HTR-8/SVneo (cell line): ENCODE measurements around the gene SULT1A1.
"Not testable (repeated sequence)": the region's sequence is repeated elsewhere in the genome, so short reads cannot be mapped to it uniquely, and the experiment has no call there.

ENCODE experiments used
- DNase-seq: peaks from one replicate; pipeline ENCODE4 v3.0.0; 2011; ENCODE audit warnings: low spot score, mixed read lengths; ENCODE audit not compliant: insufficient read length
- FAIRE-seq: peaks from 2 replicates; lab custom pipeline; 2011; peaks lifted over from hg19 to GRCh38; lab: Jason Lieb, UNC

The SULT1A1 gene

DNA sequence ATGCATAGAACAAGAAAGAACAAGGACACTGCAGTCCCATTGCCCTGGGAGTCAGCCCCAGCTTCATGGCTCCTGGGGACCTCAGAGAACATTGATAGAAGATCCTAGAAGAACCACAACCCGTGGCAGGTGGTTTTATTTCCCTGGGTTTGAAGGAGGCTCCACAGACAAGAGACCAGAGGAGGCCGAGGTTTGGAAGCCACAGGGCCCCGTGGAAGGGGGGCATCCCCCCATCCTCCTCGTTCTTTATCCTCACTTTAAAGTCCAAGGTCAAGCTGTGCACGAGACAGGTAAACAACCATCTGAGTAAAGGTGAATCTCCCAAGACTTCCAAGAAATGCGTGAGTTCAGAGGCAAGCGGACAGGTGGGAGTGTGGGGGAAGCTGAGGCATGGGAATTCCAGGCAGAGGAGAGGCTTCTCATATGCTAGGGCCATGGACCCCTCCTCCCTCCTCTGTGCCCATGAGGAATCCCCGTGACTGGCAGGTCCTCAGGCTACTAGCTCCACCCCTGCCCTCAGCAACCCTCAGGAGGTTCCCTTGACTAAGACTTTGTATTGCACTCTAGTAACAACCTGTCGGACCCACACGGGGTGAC, 849 bp upstream of the SULT1A1 start:
- FAIRE-seq: no peak
- no peak for DNase-seq

- FAIRE-seq, DNase-seq: not testable (repeated sequence)
These were observed 812 bp downstream of the SULT1A1 start for GRCh38 chr16:28608867-28609596.

DNA sequence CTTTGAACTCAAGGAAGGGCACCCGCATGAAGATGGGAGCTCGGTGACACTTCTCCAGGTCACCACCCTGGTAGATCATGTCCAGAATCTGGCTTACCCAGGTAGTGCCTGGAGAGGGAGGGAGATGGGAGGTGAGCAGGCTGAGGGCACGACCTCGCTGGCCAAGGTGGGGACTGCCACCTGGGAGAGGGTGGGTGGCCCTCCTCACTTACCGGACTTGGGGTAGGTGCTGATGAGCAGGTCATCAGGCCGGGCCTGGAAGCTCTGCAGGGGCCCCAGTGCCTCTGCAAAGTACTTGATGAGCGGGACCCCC, 1.4 kb downstream of the SULT1A1 start:
- not testable (repeated sequence) for FAIRE-seq, DNase-seq

- FAIRE-seq, DNase-seq: not testable (repeated sequence)
These were observed 2.0 kb downstream of the SULT1A1 start for GRCh38 chr16:28607681-28608495.

GRCh38 chr16:28607116-28607623, 2.7 kb downstream of the SULT1A1 start:
- no peak for DNase-seq
- no peak for FAIRE-seq

DNA sequence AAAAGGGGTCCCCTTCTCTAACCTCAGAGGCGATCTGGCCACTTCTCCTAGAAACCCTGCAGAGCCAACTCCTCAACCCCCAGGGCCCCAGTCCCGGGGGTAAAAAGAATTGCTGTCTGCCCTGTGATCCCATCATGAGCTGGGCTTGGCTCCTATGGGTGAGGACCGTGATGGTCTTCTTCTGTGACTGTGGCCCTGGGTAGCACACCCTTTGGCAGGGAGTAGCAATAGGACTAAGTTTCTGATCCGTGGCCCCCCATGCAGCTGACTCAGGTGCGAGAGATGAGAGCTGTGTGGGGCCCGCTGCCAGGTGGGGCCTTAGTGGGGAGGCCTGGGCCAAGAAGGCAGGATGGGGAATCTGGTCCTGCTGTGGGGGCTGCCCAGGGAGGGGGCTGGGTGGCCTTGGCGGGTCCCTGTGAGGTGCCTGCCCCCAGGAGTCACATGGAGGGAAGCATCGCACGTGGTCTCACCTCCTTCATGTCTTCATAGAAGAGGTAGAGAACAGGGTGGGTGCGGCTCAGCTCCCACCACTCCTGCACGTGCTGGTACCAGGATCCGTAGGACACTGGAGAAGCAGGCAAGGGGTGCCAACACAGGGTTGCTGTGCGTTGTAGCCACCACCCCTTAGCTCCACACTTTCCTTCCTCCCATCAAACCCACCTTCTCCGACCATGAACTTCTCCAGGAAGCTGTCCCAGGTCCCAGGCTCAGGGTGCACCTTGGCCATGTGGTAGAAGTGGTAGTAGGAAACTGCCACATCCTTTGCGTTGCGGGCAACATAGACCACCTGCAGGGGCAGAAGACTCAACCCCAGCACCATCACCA, 3.3 kb downstream of the SULT1A1 start:
- DNase-seq (no peak), FAIRE-seq (no peak)

- no peak for DNase-seq
- no peak for FAIRE-seq
These were observed 5.7 kb downstream of the SULT1A1 start for GRCh38 chr16:28604186-28604565.

DNA sequence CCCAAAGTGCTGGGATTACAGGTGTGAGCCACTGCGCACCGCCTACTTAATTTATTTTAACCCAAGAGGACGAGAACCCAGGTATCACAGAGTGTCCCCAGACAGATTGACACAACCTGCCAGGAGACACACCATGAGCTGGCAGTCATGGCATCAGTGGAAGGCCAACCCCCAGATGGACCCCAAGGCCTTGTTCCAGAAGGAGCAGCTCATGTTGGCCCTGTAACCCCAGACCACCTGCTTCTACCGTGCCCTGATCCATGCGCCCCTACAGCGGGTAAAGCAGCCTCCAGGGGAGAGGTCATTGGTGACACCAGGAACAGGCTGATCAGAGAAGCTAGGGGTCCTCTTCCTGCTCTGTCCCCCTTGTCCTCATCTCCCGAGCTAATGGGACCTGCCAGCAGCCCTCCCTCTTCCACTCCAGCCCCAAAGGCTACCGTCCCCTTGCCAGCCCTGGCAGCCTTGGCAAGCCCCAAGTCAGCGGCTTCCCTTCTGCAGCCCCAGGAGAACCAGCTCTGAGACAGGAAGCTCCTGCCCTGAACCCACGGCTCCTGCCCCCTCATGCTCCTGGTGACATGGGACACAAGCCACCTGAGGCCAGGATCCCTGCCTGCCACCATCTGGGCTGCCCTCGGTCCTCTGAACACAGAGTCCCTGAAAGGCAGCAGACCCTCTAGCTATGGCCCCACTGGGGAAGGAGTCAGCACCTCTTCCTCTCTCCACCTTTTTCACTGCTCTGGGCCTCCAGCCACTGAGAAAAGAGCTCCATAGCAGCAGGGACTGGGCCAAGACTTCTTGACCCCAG, 6.3 kb downstream of the SULT1A1 start:
- DNase-seq (no peak), FAIRE-seq (no peak)

- DNase-seq (no peak), FAIRE-seq (no peak)
These were observed 7.3 kb downstream of the SULT1A1 start for GRCh38 chr16:28602529-28602928.

- FAIRE-seq, DNase-seq: not testable (repeated sequence)
These were observed 7.8 kb downstream of the SULT1A1 start for GRCh38 chr16:28602062-28602461.

GRCh38 chr16:28601589-28601988, 8.3 kb downstream of the SULT1A1 start:
- FAIRE-seq, DNase-seq: not testable (repeated sequence)

DNA sequence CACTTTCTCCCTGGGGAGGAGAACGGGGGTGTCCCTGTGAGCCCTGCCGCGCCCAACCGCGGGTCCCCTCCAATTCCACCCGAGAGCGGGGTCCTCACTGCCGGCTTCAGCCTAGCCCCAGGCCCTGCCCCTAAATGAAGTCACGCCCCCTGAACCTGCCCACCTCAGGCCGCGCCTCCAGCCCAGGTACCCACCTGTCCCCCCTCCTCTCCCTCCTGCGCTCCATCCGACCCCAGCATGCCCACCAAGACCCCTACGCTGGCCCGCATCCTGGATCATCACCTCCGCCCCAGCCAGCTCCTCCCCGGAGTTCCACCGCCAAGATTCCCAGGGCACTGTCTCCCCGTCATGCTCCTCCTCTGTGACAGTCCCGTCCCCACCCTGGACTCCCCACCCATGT, 8.9 kb downstream of the SULT1A1 start:
- FAIRE-seq, DNase-seq: not testable (repeated sequence)

DNA sequence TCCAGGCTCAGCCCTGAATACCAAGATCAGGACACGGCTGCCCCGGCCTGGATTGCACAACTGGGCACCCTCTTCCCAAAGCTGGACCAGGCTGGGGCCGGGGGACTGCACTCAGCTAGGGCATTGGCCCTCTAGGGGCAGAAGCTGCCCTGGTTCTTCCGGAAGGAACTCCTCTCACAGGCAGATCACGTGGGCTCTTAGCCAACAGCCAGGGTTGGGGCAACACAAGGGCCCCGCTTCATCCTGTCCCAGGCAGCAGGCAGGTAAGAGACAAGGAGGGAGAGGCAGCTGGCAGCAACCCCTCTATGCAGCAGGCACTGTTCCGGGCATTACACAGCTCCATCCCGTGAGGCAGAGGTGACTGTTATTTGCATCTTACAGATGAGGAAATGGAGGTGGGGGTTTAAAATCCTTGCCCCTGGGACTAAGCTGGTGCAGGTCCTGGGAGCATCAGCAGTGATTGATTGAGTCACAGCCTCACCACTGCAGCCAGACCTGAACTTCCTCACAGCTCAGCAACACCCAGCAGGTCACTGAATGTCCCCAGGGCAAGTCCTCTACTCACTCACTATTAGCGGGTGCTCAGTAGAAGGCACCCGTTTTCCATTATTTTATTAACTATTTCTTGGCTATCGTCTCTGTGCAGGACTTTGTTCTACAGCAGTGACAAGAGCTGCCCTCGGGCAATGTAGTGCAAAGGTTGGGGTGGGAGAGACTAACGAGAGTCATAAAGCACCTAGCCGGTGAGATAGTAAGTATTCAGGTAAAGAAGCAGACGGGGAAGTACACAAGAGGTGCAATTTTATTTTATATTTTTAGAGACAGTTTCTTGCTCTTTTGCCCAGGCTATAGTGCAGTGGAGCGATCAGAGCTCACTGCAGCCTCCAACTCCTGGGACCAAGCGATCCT, 10.2 kb downstream of the SULT1A1 start:
- FAIRE-seq, DNase-seq: not testable (repeated sequence)

GRCh38 chr16:28597692-28598261, 12.1 kb downstream of the SULT1A1 start:
- FAIRE-seq: no peak
- peak; percentile 25 for DNase-seq

GRCh38 chr16:28596840-28597691, 12.8 kb downstream of the SULT1A1 start, which contains the start of gene SULT1A2:
Gene SULT1A2 (minus strand): TSS chr16:28597050. CDS start chr16:28595930, 1,120 bp downstream.
- DNase-seq (no peak), FAIRE-seq (no peak)

- no peak for FAIRE-seq
These were observed 13.7 kb downstream of the SULT1A1 start for GRCh38 chr16:28596115-28596630.

GRCh38 chr16:28595451-28595850, 14.4 kb downstream of the SULT1A1 start:
- not testable (repeated sequence) for FAIRE-seq, DNase-seq

More at GRCh38 chr16:28596115-28596630, 13.7 kb downstream of the SULT1A1 start:
- no peak for DNase-seq
